GM23338 (cell line): ENCODE results near the gene MAP4K5. TPM values are rescaled to one million over a fixed set of nuclear protein-coding genes. Genes with fewer than 3 reads are reported as not detected.

Experiments
- ATAC-seq: fragments of 200-7000 bp; cut with Tn5 transposase; 3 replicates; pipeline ENCODE4 v1.9.1; 2020
- DNase-seq: peaks from one replicate; pipeline ENCODE4 v3.0.0-alpha.2; 2015; ENCODE audit warnings: low spot score
- H2AFZ ChIP-seq: fragments of 200-600 bp; sonication (generic); 2 replicates; pipeline ENCODE4 v1.8.0; 2016; ENCODE audit warnings: antibody characterized with exemption, mild to moderate bottlenecking, moderate library complexity
- H3F3A ChIP-seq: fragments of 200-600 bp; sonication (generic); replicated peaks from 2 replicates; pipeline ENCODE4 v1.8.0; 2017; ENCODE audit warnings: antibody characterized with exemption, mixed run types, low read depth
- H3K27ac ChIP-seq: fragments of 200-600 bp; sonication (generic); 2 replicates; pipeline ENCODE4 v1.6.1; 2016; ENCODE audit warnings: low read depth
- H3K27me3 ChIP-seq: fragments of 200-600 bp; sonication (generic); 2 replicates; pipeline ENCODE4 v1.8.0; 2016; ENCODE audit warnings: mild to moderate bottlenecking, mixed run types, moderate library complexity; ENCODE audit not compliant: insufficient read depth
- H3K36me3 ChIP-seq: fragments of 200-600 bp; sonication (generic); 2 replicates; pipeline ENCODE4 v1.8.0; 2016; ENCODE audit warnings: mild to moderate bottlenecking; ENCODE audit not compliant: insufficient read depth
- H3K4me1 ChIP-seq: fragments of 200-600 bp; sonication (generic); 2 replicates; pipeline ENCODE4 v1.8.0; 2016; ENCODE audit warnings: mild to moderate bottlenecking, moderate library complexity; ENCODE audit not compliant: insufficient read depth
- H3K4me2 ChIP-seq: fragments of 200-600 bp; sonication (generic); 2 replicates; pipeline ENCODE4 v1.7.1; 2017; ENCODE audit warnings: mixed run types
- H3K4me3 ChIP-seq: fragments of 200-600 bp; sonication (generic); 2 replicates; pipeline ENCODE4 v1.6.1; 2016; ENCODE audit warnings: mixed run types
- H3K79me2 ChIP-seq: fragments of 200-600 bp; sonication (generic); replicated peaks from 2 replicates; pipeline ENCODE4 v1.8.0; 2017; ENCODE audit warnings: mild to moderate bottlenecking; ENCODE audit not compliant: insufficient read depth
- H3K9me2 ChIP-seq: fragments of 200-600 bp; sonication (generic); 2 replicates; pipeline ENCODE4 v1.8.0; 2017; ENCODE audit not compliant: insufficient read depth
- H4K20me1 ChIP-seq: fragments of 200-600 bp; sonication (generic); replicated peaks from 2 replicates; pipeline ENCODE4 v1.8.0; 2017; ENCODE audit warnings: mild to moderate bottlenecking; ENCODE audit not compliant: insufficient read depth
- H3K27ac Mint-ChIP-seq: 2 replicates; pipeline ENCODE4 v1.8.0; 2020; ENCODE audit warnings: inconsistent platforms, mild to moderate bottlenecking, moderate library complexity, mixed read lengths
- H3K27me3 Mint-ChIP-seq: 3 replicates; pipeline ENCODE4 v1.8.0; 2022; ENCODE audit warnings: low read depth, mild to moderate bottlenecking, moderate library complexity, mixed read lengths, inconsistent platforms; ENCODE audit not compliant: insufficient read depth, poor library complexity
- H3K36me3 Mint-ChIP-seq: 3 replicates; pipeline ENCODE4 v1.8.0; 2021; ENCODE audit warnings: low read depth, mild to moderate bottlenecking, inconsistent platforms, moderate library complexity, mixed read lengths
- H3K4me1 Mint-ChIP-seq: 3 replicates; pipeline ENCODE4 v1.8.0; 2020; ENCODE audit warnings: mild to moderate bottlenecking, inconsistent platforms, mixed read lengths
- H3K4me3 Mint-ChIP-seq: 3 replicates; pipeline ENCODE4 v1.8.0; 2021; ENCODE audit warnings: moderate library complexity, mild to moderate bottlenecking, inconsistent platforms, mixed read lengths
- H3K9me3 Mint-ChIP-seq: 3 replicates; pipeline ENCODE4 v1.8.0; 2020; ENCODE audit warnings: moderate library complexity, mild to moderate bottlenecking, inconsistent platforms, mixed read lengths
- CREB1 ChIP-seq: fragments of 250-450 bp; sonication (Bioruptor Pico); IDR thresholded peaks from 2 replicates; pipeline ENCODE4 v1.5.0; 2020; ENCODE audit warnings: low read depth, mild to moderate bottlenecking, moderate library complexity
- CTCF ChIP-seq, 2 experiments: fragments of 200-600 bp in 1 of 2; sonication (generic) in 1 of 2; conservative IDR thresholded peaks; 2 replicates each; pipeline versions ENCODE4 v1.5.1 to v1.6.1; 2016 to 2017; ENCODE audit warnings: antibody characterized with exemption in 2 of 2, low read depth in 2 of 2, mild to moderate bottlenecking in 2 of 2, moderate library complexity in 1 of 2
- EZH2 ChIP-seq: fragments of 200-600 bp; sonication (generic); IDR thresholded peaks from one replicate; pipeline ENCODE4 v1.8.0; 2017; ENCODE audit warnings: antibody characterized with exemption, mild to moderate bottlenecking, low read depth; ENCODE audit not compliant: unreplicated experiment
- EZH2phosphoT487 ChIP-seq: fragments of 200-600 bp; sonication (generic); IDR thresholded peaks from one replicate; pipeline ENCODE4 v1.8.1; 2018; ENCODE audit warnings: antibody characterized with exemption; ENCODE audit not compliant: unreplicated experiment
- JUNB ChIP-seq: IDR thresholded peaks from one replicate; pipeline ENCODE4 v1.6.1; 2016; ENCODE audit warnings: antibody characterized with exemption; ENCODE audit not compliant: unreplicated experiment
- NANOG ChIP-seq: IDR thresholded peaks from 2 replicates; pipeline ENCODE4 v1.6.1; 2016; ENCODE audit warnings: antibody characterized with exemption, borderline replicate concordance
- POLR2AphosphoS5 ChIP-seq: IDR thresholded peaks from 2 replicates; pipeline ENCODE4 v1.6.1; 2016; ENCODE audit warnings: antibody characterized with exemption, low read depth
- STAT1 ChIP-seq: IDR thresholded peaks from one replicate; pipeline ENCODE4 v1.6.1; 2016; ENCODE audit warnings: antibody characterized with exemption; ENCODE audit not compliant: unreplicated experiment
- ZNF114 ChIP-seq: fragments of 250-450 bp; sonication (Bioruptor Pico); IDR thresholded peaks from 2 replicates; pipeline ENCODE4 v1.5.0; 2020; ENCODE audit warnings: mild to moderate bottlenecking, moderate library complexity
- ZNF331 ChIP-seq: fragments of 250-450 bp; sonication (Bioruptor Pico); IDR thresholded peaks from 2 replicates; pipeline ENCODE4 v1.5.0; 2020; ENCODE audit warnings: low read depth, mild to moderate bottlenecking, moderate library complexity
- ZNF462 ChIP-seq: fragments of 250-450 bp; sonication (Bioruptor Pico); IDR thresholded peaks from 2 replicates; pipeline ENCODE4 v1.5.0; 2020; ENCODE audit warnings: mild to moderate bottlenecking, moderate library complexity
- polyA plus RNA-seq: library from polyadenylated mRNA; unstranded; fragments of >200 nt; fragmentation: Nextera tagmentation; extraction: Ambion mirVana; gene quantifications from 2 replicates; pipeline ENCODE4 v1.2.1, GENCODE V29; 2016
- total RNA-seq: library from RNA; depleted of rRNA; stranded (reverse); fragments of >200 nt; shearing (Covaris generic); gene quantifications from 2 replicates; pipeline ENCODE4 v1.2.3, GENCODE V29; 2014

MAP4K5 gene
- total and polyA plus RNA-seq, 2 experiments from 2014 or later: 71.4 to 74.6 TPM

DNA sequence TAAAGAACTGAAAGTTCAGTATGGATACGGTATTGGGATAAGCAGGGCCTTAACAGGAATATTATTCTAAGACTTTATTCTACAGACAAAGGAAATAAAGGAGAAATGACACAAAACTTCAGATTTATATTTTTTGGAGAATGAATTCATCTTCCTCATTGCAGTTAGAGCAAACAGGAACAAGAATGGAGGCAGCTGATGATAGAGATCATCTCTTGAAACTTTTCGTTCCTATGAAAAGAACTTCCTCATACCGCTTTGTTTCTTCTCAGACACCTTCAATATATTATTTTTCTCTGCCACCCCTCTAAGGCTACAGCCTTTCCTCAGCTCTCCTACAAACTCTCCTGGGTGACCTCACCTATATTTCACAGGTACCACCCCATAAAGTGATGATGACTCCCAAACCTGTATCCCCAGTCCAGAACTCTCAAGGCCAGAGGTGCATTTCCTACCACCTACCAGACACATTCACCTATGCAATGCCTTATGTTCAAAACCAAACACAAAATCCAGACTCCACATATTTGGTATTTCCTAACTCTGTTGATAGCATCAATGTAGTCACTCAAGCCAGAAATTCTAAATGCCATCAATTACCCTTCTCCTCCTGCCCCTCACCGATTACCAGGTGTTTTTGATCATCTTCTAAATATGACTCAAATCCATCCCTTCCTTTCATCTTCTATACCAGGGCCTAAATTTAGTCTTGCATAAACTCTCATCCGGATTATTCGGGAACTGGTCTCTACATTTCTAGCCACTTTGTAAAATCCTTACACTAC is 7.4 kb downstream of the MAP4K5 start:
- Histone ChIP-seq H3K27ac (no peak overlapping the region), H3F3A (no peaks in the 10 kb centered on the region), H3K79me2 (peaks cover 100% of the 10 kb centered on the region), H2AFZ (no peak overlapping the region), H3K36me3 (no peaks in the 10 kb centered on the region), H3K9me2 (no peaks in the 10 kb centered on the region), H3K4me3 (no peak overlapping the region), H3K4me2 (no peak overlapping the region), H3K27me3 (no peaks in the 10 kb centered on the region), H3K4me1 (peaks cover 23% of the 10 kb centered on the region), H4K20me1 (peaks cover 45% of the 10 kb centered on the region)
- no peak overlapping the region for H3K4me3 Mint-ChIP-seq
- H3K4me1 Mint-ChIP-seq: peaks cover 32% of the 10 kb centered on the region
- TF ChIP-seq JUNB (no peak), STAT1 (no peak), POLR2AphosphoS5 (no peak), ZNF331 (CRISPR knock-in tag) (no peak)
- ATAC-seq: no peak
- peaks cover 6% of the 10 kb centered on the region for H3K27me3 Mint-ChIP-seq
- no peak overlapping the region for H3K27ac Mint-ChIP-seq
- H3K9me3 Mint-ChIP-seq: no peaks in the 10 kb centered on the region
- peaks cover 4% of the 10 kb centered on the region; the same call in 2 of the 3 replicates for H3K36me3 Mint-ChIP-seq
- no peak for DNase-seq

- Histone ChIP-seq H3F3A (no peaks in the 10 kb centered on the region), H3K27me3 (no peaks in the 10 kb centered on the region), H4K20me1 (peaks cover 45% of the 10 kb centered on the region), H3K4me1 (peaks cover 16% of the 10 kb centered on the region), H2AFZ (no peak overlapping the region), H3K4me2 (peak overlapping the region; percentile 39; the same call in 1 of the 2 replicates), H3K36me3 (no peaks in the 10 kb centered on the region), H3K79me2 (peaks cover 100% of the 10 kb centered on the region), H3K9me2 (no peaks in the 10 kb centered on the region), H3K4me3 (no peak overlapping the region), H3K27ac (no peak overlapping the region)
- DNase-seq: no peak
- Mint-ChIP-seq H3K4me1 (peaks cover 23% of the 10 kb centered on the region), H3K9me3 (no peaks in the 10 kb centered on the region), H3K27ac (no peak overlapping the region), H3K4me3 (no peak overlapping the region), H3K27me3 (peaks cover 3% of the 10 kb centered on the region), H3K36me3 (peaks cover 4% of the 10 kb centered on the region; the same call in 2 of the 3 replicates)
- ATAC-seq: no peak
- TF ChIP-seq EZH2: no peak
- no peak for TF ChIP-seq CREB1 (CRISPR knock-in tag)
- TF ChIP-seq ZNF114 (CRISPR knock-in tag): no peak
- no peak for TF ChIP-seq EZH2phosphoT487
- no peak for TF ChIP-seq STAT1
- TF ChIP-seq ZNF331 (CRISPR knock-in tag): no peak
- TF ChIP-seq JUNB: no peak
- no peak for TF ChIP-seq CTCF (conservative IDR thresholded peaks at IDR 0.05; ENCODE audit: low read depth in 2 of 2)
- no peak for TF ChIP-seq POLR2AphosphoS5
- no peak for TF ChIP-seq NANOG
- no peak for TF ChIP-seq ZNF462 (CRISPR knock-in tag)
Observed at GRCh38 chr14:50524060-50524459, 8.3 kb downstream of the MAP4K5 start.
